ENCODE measurements around the gene DPYSL3.

GRCh38 chr5:147427521-147428401 lies 82.1 kb downstream of the DPYSL3 start:
- TF ChIP-seq ZNF274 (IDR thresholded peaks at IDR 0.05; ENCODE audit: low read depth, low read length) (no peak), YY1 (IDR thresholded peaks at IDR 0.05; ENCODE audit: insufficient read depth, insufficient read length) (no peak), SUZ12 (IDR thresholded peaks at IDR 0.05; ENCODE audit: extremely low read depth, insufficient read depth, insufficient read length) (no peak)
